Measurements from ENCODE around the gene RYR1. TPM values are rescaled to one million over a fixed set of nuclear protein-coding genes. Genes with fewer than 3 reads are reported as not detected.

The RYR1 gene
- total and polyA plus RNA-seq, 10 of the 15 experiments (the other 5 are each of a cell fraction or from before 2014, with no cell fraction given), result under 0.01 to 0.32 (median 0.07) TPM; not detected in 1

GRCh38 chr19:38596057-38596981 is 162.8 kb downstream of the RYR1 start (continued):
- TF ChIP-seq ETV6 (conservative IDR thresholded peaks at IDR 0.05 in 1 of 2, IDR thresholded peaks at IDR 0.05 in 1 of 2; ENCODE audit: borderline replicate concordance in 1 of 2, low read depth in 1 of 2) (no peak), ZNF687 (IDR thresholded peaks at IDR 0.05) (no peak), POLR2AphosphoS2 (IDR thresholded peaks at IDR 0.05; ENCODE audit: low read depth, low read length) (0 out of 2 replicates have a peak, but pooled peaks have one; percentile 32), HDAC6 (IDR thresholded peaks at IDR 0.05; ENCODE audit: unreplicated experiment) (no peak), HCFC1 (IDR thresholded peaks at IDR 0.05; ENCODE audit: low read length) (no peak), NR2C2 (IDR thresholded peaks at IDR 0.05; ENCODE audit: borderline replicate concordance, control insufficient read depth, insufficient read length, low read depth) (no peak), CHD2 (IDR thresholded peaks at IDR 0.05; ENCODE audit: borderline replicate concordance, low read depth, low read length) (no peak), ATF2 (IDR thresholded peaks at IDR 0.05; ENCODE audit: low read length) (no peak)
